Activated naive CD4-positive, alpha-beta T cell treated with anti-CD3 and anti-CD28 coated beads for 36 hours (primary cell): ENCODE results near the gene PROK2. TPM values are rescaled to one million over a fixed set of nuclear protein-coding genes. Genes with fewer than 3 reads are reported as not detected.

Source experiments
- CTCF ChIA-PET: fragments of 350-600 bp; sonication (Branson Sonifier 250); formaldehyde crosslinking; loops from one replicate; lab custom pipeline; 2021; ENCODE audit warnings: antibody characterized with exemption; lab: Charles Lee
- DNase-seq: peaks from one replicate; pipeline ENCODE4 v3.0.0-alpha.2; 2020
- H3K27ac Mint-ChIP-seq: one replicate; pipeline ENCODE4 v1.8.0; 2021; ENCODE audit warnings: mild to moderate bottlenecking, mixed read lengths
- H3K27me3 Mint-ChIP-seq: one replicate; pipeline ENCODE4 v1.8.0; 2021; ENCODE audit warnings: low read depth, mixed read lengths
- H3K36me3 Mint-ChIP-seq: one replicate; pipeline ENCODE4 v1.8.0; 2021; ENCODE audit warnings: low read depth, mixed read lengths
- H3K4me1 Mint-ChIP-seq: one replicate; pipeline ENCODE4 v1.8.0; 2021; ENCODE audit warnings: low read depth, mixed read lengths
- H3K4me3 Mint-ChIP-seq: one replicate; pipeline ENCODE4 v1.8.0; 2021; ENCODE audit warnings: mild to moderate bottlenecking, moderate library complexity, mixed read lengths
- H3K9me3 Mint-ChIP-seq: one replicate; pipeline ENCODE4 v1.8.0; 2021; ENCODE audit warnings: mixed read lengths
- intact Hi-C: fragments of 100-400 bp; cut with micrococcal nuclease; formaldehyde crosslinking; loops from one replicate; pipeline ENCODE4 v1.15.1; 2023
- total RNA-seq, 2 experiments: library from RNA; stranded (reverse); gene quantifications; one replicate each; pipeline ENCODE4 v1.2.3, GENCODE V29; 2021

The PROK2 gene, protein sequence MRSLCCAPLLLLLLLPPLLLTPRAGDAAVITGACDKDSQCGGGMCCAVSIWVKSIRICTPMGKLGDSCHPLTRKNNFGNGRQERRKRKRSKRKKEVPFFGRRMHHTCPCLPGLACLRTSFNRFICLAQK
- under 1 TPM in 1 of 2 experiments, not detected in 1; 0.15 TPM for total RNA-seq

DNA sequence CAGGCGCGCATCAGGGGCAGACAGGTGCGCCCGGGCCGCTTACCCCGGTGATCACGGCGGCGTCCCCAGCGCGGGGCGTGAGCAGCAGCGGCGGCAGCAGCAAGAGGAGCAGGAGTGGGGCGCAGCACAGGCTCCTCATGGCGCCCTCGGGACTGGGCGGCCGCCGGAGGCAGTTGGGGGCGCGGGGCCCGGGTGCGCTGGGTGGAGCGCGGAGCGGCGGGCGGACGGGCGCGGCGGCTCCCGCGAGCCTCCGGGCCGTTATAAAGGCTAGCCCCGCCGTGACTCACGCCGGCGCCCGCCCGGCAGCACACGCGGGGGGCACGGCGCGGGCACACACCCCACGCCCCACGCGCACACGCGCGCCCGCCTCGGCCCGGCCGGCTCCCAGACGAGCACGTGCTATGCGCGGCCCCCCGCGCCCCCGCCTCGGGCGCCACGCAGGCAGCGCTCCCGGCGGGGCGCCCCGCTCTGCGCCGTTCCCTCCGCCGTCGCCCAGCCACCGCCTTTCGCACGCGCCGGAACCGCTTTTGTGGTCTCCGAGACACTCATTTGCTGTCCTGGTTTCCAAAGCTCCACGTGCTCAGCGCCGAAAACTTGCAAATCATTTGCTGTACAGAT is at the start of gene PROK2:
PROK2 (minus strand) TSS at position 235 of the 618 bp plus-strand sequence; CDS start at position 139, 96 bp downstream.
- H3K4me1 Mint-ChIP-seq, result peaks cover 16% of the 10 kb centered on the region
- peaks cover 47% of the 10 kb centered on the region for H3K27me3 Mint-ChIP-seq
- peak; percentile 63 for DNase-seq
- peak within 1 kb of the TSS; percentile 1 for H3K27ac Mint-ChIP-seq
- H3K9me3 Mint-ChIP-seq, result no peaks in the 10 kb centered on the region
- no peaks in the 10 kb centered on the region for H3K36me3 Mint-ChIP-seq
- intact Hi-C loops, result loop anchor here (2.0 to 5.0 kb wide), 2 partner anchors 30 to 58 kb away; partner anchors contain the start of gene EIF4E3
- CTCF ChIA-PET, result interaction anchor here (0.6 kb wide), 1 partner anchor 881 kb away, joined by 3 read pairs; no protein-coding TSS in a partner anchor
- peak within 1 kb of the TSS; percentile 73 for H3K4me3 Mint-ChIP-seq

GRCh38 chr3:71831599-71831998 is 46.7 kb upstream of the PROK2 start:
- intact Hi-C loops, result no loop called here
- Mint-ChIP-seq H3K27me3 (no peaks in the 10 kb centered on the region), H3K27ac (no peak overlapping the region), H3K4me3 (no peak overlapping the region), H3K4me1 (no peaks in the 10 kb centered on the region), H3K36me3 (no peaks in the 10 kb centered on the region), H3K9me3 (no peaks in the 10 kb centered on the region)
- CTCF ChIA-PET, result no interaction called here
- DNase-seq, result no peak

DNA sequence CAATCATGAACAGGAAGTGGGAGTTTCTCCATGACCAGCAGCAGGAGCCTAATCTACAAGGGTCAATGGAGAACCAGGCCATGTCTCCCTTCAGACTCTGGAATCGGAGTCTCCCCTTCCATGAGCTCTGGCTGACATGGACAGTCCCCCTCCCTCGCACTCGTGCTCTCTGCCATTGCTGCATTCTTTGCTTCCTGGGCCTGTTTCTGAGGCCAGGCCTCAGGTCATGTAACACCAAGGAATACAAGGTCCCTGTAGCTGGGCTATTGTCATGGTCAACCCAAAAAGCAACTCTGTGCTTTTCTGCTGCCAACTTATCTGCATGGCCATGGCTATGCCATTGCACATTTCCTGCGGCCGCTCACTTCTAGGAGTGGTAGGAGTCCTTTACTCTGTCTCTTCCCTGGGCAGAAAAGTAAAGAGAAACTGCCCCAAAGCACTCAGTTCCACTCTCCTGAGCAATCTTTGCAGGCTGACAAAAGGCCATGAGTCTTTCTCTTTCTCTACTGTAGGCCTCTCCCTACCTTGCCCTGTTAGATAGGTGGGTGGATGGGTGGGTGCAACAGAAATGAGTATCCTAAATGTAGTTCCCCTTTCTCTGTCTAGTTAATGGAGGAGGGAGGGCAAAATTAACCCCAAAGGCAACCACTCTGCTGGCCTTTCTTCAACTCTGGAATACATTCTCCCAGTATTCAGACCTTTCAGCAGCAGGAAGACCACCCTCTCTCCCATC is 40.8 kb upstream of the PROK2 start:
- Mint-ChIP-seq H3K4me1 (no peaks in the 10 kb centered on the region), H3K27ac (no peak overlapping the region)
- CTCF ChIA-PET, result no interaction called here

GRCh38 chr3:71821116-71821515 is 36.2 kb upstream of the PROK2 start:
- intact Hi-C loops, result no loop called here
- H3K9me3 Mint-ChIP-seq, result no peaks in the 10 kb centered on the region
- no peak overlapping the region for H3K4me3 Mint-ChIP-seq
- no peaks in the 10 kb centered on the region for H3K4me1 Mint-ChIP-seq
- no peaks in the 10 kb centered on the region for H3K36me3 Mint-ChIP-seq
- H3K27ac Mint-ChIP-seq, result no peak overlapping the region
- CTCF ChIA-PET, result no interaction called here
- no peak for DNase-seq
- H3K27me3 Mint-ChIP-seq, result no peaks in the 10 kb centered on the region

More for the DNA sequence above, 40.8 kb upstream of the PROK2 start:
- no peaks in the 10 kb centered on the region for H3K27me3 Mint-ChIP-seq
- H3K9me3 Mint-ChIP-seq, result no peaks in the 10 kb centered on the region
- DNase-seq, result no peak
- H3K4me3 Mint-ChIP-seq, result no peak overlapping the region
- H3K36me3 Mint-ChIP-seq, result no peaks in the 10 kb centered on the region
- intact Hi-C loops, result no loop called here

GRCh38 chr3:71817262-71817661 is 32.3 kb upstream of the PROK2 start:
- Mint-ChIP-seq H3K27me3 (no peaks in the 10 kb centered on the region), H3K9me3 (no peaks in the 10 kb centered on the region), H3K36me3 (no peaks in the 10 kb centered on the region), H3K27ac (no peak overlapping the region), H3K4me1 (no peaks in the 10 kb centered on the region), H3K4me3 (no peak overlapping the region)
- no peak for DNase-seq
- intact Hi-C loops, result no loop called here
- CTCF ChIA-PET, result no interaction called here

DNA sequence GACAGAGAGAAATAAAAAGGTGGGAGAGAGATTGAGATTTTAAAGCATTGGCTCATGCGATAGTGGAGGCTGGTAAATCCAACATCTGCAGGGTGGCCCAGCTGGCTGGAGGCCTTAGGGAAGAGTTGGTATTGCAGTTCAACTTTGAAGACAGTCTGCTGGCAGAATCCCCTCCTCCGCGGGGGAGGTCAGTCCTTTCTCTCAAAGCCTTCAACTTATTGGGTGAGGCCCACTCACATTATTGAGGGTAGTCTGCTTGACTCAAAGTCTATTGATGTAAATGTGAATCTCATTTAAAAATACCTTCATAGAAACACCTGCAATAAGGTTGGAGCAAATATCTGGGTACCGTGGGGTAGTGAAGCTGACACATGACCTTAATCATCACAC is 31.8 kb upstream of the PROK2 start:
- Mint-ChIP-seq H3K27ac (no peak overlapping the region), H3K27me3 (no peaks in the 10 kb centered on the region), H3K36me3 (no peaks in the 10 kb centered on the region), H3K4me1 (no peaks in the 10 kb centered on the region), H3K4me3 (no peak overlapping the region), H3K9me3 (no peaks in the 10 kb centered on the region)
- no peak for DNase-seq
- CTCF ChIA-PET, result no interaction called here
- intact Hi-C loops, result no loop called here

DNA sequence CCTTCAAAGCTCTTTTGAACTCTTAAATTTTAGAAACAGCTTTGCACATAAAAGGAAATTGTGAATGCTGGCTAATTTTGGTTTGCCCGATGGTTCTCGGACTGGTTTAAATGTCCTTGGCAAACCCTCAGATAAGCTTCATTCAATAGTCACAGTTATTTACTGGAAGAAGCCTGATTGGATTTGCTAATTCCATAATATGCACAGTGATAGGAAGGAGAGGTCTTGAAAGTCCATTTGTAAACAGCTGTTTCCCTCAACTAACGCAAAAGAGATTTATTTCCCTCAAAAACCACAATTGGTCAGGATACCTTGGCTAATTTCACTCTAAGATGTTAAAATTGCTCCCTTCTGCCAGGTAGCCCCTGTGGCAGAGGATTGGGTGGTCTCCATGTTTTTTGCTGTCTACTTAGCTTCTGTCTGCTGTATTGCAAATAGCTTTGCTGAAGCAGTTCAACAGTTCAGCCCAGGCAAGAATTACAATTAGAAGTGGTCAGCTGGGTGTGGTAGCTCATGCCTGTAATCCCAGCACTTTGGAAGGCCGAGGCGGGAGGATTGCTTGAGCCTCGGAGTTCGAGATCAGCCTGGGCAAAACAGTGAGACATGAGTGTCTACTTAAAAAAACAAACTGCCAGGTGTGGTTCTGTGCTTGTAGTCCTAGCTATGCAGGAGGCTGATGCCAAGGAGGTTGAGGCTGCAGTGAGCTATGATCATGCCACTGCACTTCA is 30.6 kb upstream of the PROK2 start:
- DNase-seq, result no peak

GRCh38 chr3:71813704-71814103 is 28.8 kb upstream of the PROK2 start:
- DNase-seq, result no peak
- H3K4me3 Mint-ChIP-seq, result no peak overlapping the region
- no peaks in the 10 kb centered on the region for H3K9me3 Mint-ChIP-seq
- CTCF ChIA-PET, result interaction anchor here (0.9 kb wide), 1 partner anchor 102 kb away, joined by 3 read pairs; no protein-coding TSS in a partner anchor
- no peak overlapping the region for H3K27ac Mint-ChIP-seq
- intact Hi-C loops, result no loop called here
- H3K27me3 Mint-ChIP-seq, result no peaks in the 10 kb centered on the region
- no peaks in the 10 kb centered on the region for H3K4me1 Mint-ChIP-seq
- H3K36me3 Mint-ChIP-seq, result no peaks in the 10 kb centered on the region

More for the DNA sequence above, 30.6 kb upstream of the PROK2 start:
- H3K4me3 Mint-ChIP-seq, result no peak overlapping the region
- no peaks in the 10 kb centered on the region for H3K4me1 Mint-ChIP-seq
- H3K9me3 Mint-ChIP-seq, result no peaks in the 10 kb centered on the region
- H3K36me3 Mint-ChIP-seq, result no peaks in the 10 kb centered on the region
- no peak overlapping the region for H3K27ac Mint-ChIP-seq
- intact Hi-C loops, result no loop called here
- no peaks in the 10 kb centered on the region for H3K27me3 Mint-ChIP-seq
- CTCF ChIA-PET, result no interaction called here

GRCh38 chr3:71813073-71813472 is 28.1 kb upstream of the PROK2 start:
- CTCF ChIA-PET, result no interaction called here
- no peaks in the 10 kb centered on the region for H3K9me3 Mint-ChIP-seq
- intact Hi-C loops, result no loop called here
- no peaks in the 10 kb centered on the region for H3K27me3 Mint-ChIP-seq
- no peaks in the 10 kb centered on the region for H3K36me3 Mint-ChIP-seq
- H3K4me1 Mint-ChIP-seq, result no peaks in the 10 kb centered on the region
- DNase-seq, result no peak
- H3K4me3 Mint-ChIP-seq, result no peak overlapping the region
- no peak overlapping the region for H3K27ac Mint-ChIP-seq

DNA sequence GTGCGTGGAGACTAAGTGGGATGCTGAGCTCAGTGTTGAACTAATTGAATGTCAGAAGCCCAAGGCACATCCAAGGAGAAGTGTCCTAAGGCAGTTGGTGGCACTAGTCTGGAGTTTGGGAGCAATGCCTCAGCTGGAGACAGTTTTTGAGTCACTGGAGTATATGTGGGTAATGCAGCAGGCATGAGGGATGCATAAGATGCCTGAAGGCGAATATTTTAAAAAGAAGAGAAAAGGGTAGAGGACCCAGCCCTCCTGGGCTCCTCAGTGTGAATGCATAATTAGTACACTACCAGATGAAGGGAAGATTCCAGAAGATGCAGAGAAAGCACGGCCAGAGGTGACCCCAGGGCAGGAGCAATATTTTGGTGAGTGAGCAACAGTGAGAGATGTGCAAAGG is 25.1 kb upstream of the PROK2 start:
- intact Hi-C loops, result no loop called here
- H3K27me3 Mint-ChIP-seq, result no peaks in the 10 kb centered on the region
- no peaks in the 10 kb centered on the region for H3K36me3 Mint-ChIP-seq
- no peak overlapping the region for H3K4me3 Mint-ChIP-seq
- H3K9me3 Mint-ChIP-seq, result no peaks in the 10 kb centered on the region
- no peaks in the 10 kb centered on the region for H3K4me1 Mint-ChIP-seq
- H3K27ac Mint-ChIP-seq, result no peak overlapping the region
- DNase-seq, result no peak
- CTCF ChIA-PET, result interaction anchor here (0.7 kb wide), 1 partner anchor 80 kb away, joined by 3 read pairs; no protein-coding TSS in a partner anchor

DNA sequence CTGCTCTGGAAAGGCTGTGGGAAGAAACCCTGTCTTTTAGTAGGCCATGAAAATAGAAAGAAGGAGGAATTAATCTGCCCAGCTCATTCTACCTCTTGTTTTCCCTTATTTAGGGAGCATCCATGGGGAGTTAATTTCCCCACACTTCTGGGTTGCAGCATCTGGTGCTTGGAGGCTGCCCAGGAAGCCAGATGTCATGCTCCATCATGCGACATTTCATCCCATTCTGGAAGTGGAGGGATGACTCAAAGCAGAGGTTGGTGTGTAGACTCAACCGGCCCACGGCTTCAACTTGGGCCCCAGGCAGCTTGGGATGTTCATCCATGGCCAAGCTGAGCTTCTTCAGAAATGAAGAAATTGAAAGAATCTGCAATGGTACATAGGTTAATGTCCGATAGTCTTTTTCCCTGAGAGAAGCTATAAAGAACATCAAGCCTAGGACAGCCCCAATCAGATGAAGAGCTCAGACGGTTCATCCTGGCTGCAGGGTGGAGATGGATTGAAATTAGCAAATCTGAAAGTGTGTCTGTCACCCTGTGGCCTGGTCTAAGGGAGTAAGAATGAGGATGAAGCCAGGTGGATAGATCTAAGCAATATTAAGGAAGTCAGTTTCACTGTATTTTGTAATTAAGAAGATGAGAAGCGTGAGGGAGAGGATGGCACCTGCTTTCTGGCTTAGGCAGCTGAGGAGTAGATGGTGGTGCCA is 24.5 kb upstream of the PROK2 start:
- Mint-ChIP-seq H3K27ac (no peak overlapping the region), H3K27me3 (no peaks in the 10 kb centered on the region), H3K4me1 (no peaks in the 10 kb centered on the region), H3K9me3 (no peaks in the 10 kb centered on the region), H3K4me3 (no peak overlapping the region), H3K36me3 (no peaks in the 10 kb centered on the region)
- intact Hi-C loops, result no loop called here
- DNase-seq, result no peak
- CTCF ChIA-PET, result interaction anchor here (0.7 kb wide), 1 partner anchor 79 kb away, joined by 3 read pairs; no protein-coding TSS in a partner anchor

GRCh38 chr3:71806736-71807135 is 21.8 kb upstream of the PROK2 start:
- Mint-ChIP-seq H3K27me3 (peaks cover 4% of the 10 kb centered on the region), H3K4me3 (no peak overlapping the region), H3K27ac (no peak overlapping the region), H3K4me1 (no peaks in the 10 kb centered on the region), H3K36me3 (no peaks in the 10 kb centered on the region), H3K9me3 (no peaks in the 10 kb centered on the region)
- intact Hi-C loops, result no loop called here
- DNase-seq, result no peak
- CTCF ChIA-PET, result no interaction called here
